ENCODE measurements around the gene UTP14A.
"Not testable (repeated sequence)": the region's sequence is repeated elsewhere in the genome, so short reads cannot be mapped to it uniquely, and the experiment has no call there.

Gene UTP14A, protein sequence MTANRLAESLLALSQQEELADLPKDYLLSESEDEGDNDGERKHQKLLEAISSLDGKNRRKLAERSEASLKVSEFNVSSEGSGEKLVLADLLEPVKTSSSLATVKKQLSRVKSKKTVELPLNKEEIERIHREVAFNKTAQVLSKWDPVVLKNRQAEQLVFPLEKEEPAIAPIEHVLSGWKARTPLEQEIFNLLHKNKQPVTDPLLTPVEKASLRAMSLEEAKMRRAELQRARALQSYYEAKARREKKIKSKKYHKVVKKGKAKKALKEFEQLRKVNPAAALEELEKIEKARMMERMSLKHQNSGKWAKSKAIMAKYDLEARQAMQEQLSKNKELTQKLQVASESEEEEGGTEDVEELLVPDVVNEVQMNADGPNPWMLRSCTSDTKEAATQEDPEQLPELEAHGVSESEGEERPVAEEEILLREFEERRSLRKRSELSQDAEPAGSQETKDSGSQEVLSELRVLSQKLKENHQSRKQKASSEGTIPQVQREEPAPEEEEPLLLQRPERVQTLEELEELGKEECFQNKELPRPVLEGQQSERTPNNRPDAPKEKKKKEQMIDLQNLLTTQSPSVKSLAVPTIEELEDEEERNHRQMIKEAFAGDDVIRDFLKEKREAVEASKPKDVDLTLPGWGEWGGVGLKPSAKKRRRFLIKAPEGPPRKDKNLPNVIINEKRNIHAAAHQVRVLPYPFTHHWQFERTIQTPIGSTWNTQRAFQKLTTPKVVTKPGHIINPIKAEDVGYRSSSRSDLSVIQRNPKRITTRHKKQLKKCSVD

DNA sequence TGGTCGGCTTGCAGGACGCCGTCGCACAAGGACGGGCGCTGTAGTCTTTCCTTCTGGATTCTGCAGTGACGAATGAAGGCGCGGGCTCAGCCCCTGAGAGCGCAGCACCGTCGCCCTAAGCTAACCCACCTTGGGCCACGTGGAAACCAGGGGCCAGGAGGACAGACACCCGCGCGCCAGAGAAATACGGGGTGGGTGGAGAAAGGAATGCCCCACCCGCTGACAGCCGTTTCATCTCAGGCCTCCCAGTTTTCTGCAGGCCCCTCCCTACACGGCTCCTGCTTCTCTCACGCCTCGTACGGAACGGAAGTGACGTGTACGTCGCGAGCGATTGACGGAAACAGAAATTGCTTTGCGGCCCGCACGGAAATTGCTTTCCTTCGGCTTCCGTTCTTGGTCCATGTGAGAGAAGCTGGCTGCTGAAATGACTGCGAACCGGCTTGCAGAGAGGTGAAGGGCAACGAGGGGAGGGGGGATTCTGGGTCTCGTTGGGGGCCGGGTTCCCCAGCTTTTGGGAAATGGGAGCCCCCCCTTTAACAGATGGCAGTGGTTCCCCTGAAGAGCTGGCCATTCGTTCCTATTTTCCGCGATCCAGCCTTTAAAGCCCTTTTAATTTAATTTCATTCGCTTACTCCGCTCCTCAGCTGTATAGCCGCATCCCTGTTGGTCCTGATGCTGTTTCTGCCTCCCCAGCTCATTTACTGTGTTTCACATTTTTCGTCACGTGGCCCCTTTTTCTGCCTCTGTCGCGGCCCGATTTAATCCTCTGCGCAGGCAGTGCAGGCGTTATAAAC lies at the start of gene UTP14A:
TSS of gene UTP14A (plus strand) at position 378 of the 794 bp plus-strand sequence. CDS start at position 425, 47 bp downstream.
- DNase-seq, result peak; percentile 57

DNA sequence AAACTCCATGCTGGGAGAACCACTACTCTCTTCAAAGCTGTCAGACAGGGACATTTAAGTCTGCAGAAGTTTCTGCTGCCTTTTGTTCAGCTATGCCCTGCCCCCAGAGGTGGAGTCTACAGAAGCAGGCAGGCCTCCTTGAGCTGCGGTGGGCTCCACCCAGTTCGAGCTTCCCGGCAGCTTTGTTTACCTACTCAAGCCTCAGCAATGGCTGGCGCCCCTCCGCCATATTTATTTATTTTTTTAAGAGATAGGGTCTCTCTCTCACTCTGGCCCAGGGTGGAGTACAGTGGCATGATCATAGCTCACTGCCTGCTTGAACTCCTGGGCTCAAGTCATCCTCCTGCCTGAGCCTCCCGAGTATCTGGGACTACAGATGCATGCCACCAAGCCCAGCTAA lies 46.8 kb upstream of the UTP14A start:
- DNase-seq, result not testable (repeated sequence)

DNA sequence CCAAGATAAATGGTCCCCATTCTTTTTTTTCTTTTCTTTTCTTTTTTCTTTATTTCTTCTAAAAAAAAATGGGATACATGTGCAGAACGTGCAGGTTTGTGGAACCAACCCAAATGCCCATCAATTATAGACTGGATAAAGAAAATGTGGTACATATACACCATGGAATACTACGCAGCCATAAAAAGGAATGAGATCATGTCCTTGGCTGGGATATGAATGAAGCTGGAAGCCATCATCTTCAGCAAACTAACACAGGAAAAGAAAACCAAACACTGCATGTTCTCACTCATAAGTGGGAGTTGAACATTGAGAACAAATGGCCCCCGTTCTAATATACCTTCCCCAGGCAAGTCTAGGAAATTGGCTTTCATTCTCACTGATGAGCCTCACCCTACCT lies 39.6 kb upstream of the UTP14A start:
- DNase-seq, result not testable (repeated sequence)

- no peak for DNase-seq
Observed at GRCh38 chrX:129872524-129872923, 33.4 kb upstream of the UTP14A start.

DNA sequence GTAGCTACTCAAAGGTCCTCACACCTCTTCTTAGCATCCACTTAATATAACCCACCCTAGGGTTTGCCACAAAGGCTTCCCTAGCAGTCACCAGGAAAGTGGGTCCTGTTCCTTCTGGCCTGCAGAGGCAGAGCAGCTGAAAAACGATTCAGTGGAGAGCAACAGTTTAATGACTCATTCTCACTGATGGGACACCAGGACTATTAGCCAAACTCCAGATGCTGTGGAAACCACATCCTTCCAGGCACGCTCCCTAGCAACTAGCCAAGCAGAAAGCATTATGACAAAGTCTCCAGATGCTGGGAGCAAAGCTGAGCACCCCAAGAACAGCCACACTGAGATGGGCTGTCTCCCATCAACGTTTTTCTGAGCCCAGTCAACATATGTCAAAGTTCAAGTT lies 30.3 kb upstream of the UTP14A start:
- DNase-seq, result no peak

DNA sequence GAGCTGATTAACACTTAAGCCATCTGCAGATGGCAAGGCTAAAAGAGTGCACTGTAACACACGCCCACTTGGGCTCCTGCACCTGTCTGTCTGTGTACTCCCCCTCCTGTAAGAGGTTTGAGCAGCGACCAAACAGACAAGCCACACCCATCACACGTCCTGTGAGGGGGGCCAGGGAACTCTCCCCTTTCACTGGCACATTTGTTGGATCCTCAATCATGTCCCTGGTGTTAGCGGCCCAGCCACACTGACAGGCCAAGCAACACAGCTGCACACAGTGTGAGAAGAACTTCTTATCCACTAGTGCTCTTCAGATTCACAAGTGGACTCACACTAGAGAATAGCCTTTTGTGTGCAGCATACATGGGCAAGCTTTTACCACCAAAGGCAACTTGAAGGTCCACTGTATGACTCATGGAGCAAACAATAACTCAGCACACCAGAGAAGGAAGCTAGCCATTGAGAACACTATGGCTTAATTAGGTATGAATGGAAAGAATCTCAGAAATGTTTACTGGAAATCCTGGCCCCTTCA lies 29.1 kb upstream of the UTP14A start:
- no peak for DNase-seq

- no peak for DNase-seq
Observed at GRCh38 chrX:129877401-129877800, 28.6 kb upstream of the UTP14A start.

DNA sequence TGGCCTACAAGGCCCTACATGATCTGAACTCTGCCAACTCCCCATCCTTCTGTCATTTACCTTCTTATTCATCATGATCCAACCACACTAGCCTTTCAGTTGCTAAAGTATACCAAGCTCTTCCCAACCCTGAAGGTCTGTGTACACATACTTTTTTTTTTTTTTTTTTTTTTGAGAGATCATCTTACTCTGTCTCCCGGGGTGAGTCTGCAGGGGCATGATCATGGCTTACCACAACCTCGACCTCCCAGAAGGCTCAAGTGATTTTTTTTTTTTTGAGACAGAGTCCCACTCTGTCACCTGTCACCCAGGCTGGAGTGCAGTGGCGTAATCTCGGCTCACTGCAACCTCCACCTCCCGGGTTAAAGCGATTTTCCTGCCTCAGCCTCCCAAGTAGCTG lies 5.9 kb upstream of the UTP14A start:
- no peak for DNase-seq

GRCh38 chrX:129908636-129909035 lies 2.7 kb downstream of the UTP14A start:
- no peak for DNase-seq

DNA sequence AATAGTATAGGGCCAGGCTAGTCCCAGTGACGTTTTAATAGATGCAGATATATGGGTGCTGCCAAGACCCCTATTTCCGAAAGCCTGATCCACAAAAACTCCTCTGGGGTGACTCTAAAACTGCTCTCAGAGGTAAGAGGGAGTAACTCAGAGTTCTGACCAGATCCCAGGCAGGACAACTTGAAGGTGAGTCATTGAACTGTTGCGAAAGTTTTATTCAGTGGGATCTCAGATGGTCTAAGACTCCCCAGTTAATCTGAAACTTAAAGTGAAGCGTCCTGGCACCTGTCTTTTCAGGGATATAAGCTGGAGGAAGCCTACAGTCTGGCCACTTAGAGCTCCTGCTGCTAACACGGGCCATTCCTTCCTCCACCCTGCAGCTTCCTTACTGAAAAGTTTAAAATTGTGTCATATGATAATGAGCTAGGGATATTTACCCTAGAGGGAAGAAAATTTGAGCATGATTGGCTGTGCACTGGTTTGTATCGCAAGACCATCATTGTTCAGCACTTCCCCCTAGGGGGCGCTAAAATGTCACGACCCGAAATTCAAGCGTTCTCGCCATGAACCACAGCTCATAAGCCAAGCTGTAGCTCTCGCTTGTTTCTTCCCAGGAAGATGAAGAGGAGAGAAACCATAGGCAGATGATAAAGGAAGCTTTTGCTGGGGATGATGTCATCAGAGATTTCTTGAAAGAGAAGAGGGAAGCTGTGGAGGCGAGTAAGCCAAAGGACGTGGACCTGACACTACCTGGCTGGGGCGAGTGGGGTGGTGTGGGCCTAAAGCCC lies 19.5 kb downstream of the UTP14A start:
- peak; percentile 6 for DNase-seq

- no peak for DNase-seq
Observed at GRCh38 chrX:129930941-129931410, 25.0 kb downstream of the UTP14A start.

DNA sequence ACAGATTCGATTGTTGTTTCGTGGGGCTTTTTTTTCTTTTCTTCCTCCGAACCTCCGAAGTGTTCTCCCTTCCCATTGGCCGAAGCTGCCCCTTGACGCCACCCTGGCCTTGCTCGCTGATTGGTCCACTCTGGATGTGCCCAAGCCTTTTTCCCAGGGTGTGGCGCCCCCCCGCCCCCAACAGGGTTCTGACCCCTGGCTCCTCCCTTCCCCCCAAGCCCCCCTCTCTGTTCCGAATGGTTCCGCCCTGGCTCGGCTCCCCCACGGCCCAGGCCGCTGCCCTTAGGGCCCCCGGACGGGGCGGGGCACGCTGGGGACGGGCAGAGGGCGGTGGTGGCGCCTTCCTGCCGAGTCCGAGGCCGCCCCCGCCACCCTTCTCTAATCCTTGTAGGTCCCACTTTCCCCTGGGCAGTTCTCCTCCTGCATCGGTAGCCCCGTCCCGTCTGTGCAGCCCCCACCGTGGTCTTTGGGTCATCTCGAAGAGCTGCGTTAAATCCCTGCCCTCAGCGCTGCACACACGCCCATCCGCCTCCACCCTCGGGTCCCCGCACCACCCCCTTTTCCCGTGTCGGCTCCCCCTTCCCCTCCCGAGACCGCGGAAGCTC lies 25.5 kb downstream of the UTP14A start:
- DNase-seq, result peak; percentile 37

DNA sequence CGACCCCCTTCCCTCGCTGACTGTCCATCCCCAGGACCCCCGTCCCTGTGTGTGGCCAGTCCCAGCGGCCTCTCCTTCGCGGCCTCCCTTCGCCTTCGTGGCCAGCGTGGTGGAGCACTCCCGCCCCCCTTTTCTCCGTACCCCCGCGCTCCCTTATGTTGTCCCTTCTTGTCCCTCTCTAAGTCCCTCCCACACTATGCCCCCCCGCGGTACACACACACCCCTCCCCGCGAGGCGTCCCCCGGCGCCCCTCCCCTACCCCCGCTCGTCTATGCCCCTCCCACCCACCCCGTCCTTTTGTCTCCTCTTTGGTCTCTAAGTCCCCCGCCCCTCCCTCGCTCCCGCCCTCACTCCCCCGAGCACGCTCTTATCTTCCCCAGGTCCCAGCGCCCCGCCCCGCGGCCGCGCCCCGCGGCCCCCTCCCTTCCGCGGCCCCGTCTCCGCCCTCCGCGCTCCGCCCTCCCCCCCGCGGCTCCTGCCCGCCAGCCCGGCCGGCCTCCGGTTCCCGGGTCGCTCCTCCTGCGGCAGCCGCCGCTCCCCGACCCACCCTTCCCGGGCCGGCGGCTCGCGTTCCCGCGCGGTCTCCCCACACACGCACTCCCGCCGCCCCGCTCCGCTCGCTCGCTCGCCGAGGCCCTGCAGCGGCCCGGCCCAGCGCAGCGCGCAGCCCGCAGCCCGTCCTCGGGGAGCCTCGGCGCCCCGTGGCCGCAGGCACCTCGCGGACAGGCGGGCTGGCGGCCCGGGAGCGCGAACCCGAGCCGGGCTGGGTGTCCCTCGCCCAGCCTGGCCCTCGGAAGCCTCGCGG lies 26.3 kb downstream of the UTP14A start:
- DNase-seq, result peak; percentile 13

GRCh38 chrX:129932821-129933321 lies 26.9 kb downstream of the UTP14A start:
- DNase-seq, result no peak

- no peak for DNase-seq
Observed at GRCh38 chrX:129933700-129934099, 27.7 kb downstream of the UTP14A start.

DNA sequence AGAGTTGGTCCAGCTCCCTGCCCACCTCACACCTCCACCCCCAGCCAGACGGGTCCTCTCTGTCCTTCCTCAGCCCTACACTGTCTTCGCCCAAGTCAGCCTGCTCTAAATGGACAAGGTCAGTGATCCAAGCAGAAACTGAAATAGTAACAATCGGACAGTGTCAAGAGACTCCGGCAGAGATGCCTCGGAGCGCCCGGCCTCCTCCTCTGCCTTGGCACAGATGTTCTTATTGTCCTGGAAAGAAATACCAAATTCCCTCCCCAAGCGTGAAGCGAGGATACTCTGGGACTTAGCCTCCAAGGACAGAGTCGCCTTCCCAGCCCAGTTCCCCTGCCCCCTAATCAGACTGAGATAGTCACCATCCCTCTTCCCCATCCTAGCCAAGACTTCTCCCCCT lies 28.5 kb downstream of the UTP14A start:
- no peak for DNase-seq

DNA sequence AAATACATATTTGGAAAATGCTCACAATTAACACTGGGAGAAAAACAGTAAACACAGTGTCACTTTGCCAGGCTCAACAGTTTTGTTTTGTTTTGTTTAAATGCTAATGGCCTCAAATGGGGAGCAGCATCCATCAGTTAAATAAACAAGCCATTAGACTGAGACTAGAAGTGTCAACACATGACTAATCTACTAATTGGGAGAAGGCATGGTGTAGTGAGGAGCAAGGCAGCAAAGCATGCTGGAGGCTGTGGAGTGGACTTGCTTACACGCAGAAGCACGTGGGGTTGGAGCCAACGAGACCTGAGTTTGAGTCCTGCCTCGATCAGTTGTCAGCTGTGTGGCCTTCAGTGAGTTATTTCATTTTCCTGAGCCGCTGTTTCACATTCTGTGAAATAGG lies 29.0 kb downstream of the UTP14A start:
- DNase-seq, result peak; percentile 1

GRCh38 chrX:129938081-129938480 lies 32.1 kb downstream of the UTP14A start:
- no peak for DNase-seq

GRCh38 chrX:129939986-129940385 lies 34.0 kb downstream of the UTP14A start:
- no peak for DNase-seq

- DNase-seq, result no peak
Observed at GRCh38 chrX:129940721-129941120, 34.8 kb downstream of the UTP14A start.

- DNase-seq, result no peak
Observed at GRCh38 chrX:129945131-129945530, 39.2 kb downstream of the UTP14A start.
